ENCODE data around the gene KCNH4.

DNA sequence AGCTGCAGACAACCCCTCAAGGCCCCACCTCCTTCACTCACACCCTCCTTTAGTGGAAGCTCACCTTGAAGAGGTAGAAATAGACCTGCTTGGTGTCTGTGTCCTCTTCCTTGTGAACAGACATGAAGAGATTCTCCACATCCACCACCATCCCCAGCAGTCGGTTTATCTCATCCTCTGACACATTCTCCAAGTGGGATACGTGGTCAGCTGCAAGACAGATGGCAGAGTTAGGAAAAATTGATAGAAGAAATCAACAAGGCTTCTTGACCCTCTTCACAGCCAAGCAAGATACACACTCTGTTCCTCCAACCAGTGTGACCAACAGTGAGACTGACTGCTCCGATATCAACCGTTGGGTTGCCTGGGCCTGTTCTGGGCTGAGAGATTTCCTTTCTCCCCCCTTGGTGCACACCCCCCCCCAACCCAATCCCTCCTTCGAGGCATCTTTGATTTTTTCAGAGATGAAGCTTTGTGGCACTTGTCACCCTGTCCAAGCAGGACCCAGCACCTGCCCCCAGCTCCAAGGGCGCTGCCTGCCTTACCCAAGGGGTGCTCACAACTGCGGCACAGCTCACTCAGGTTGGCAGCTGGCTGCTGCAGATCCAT is 60.7 kb downstream of the KCNH4 start:
- TF ChIP-seq ZNF274 (IDR thresholded peaks at IDR 0.05; ENCODE audit: low read depth, low read length) (no peak), SUZ12 (IDR thresholded peaks at IDR 0.05; ENCODE audit: extremely low read depth, insufficient read depth, insufficient read length) (no peak), YY1 (IDR thresholded peaks at IDR 0.05; ENCODE audit: insufficient read depth, insufficient read length) (no peak)

All from NT2/D1 (cell line).